ENCODE results near the gene TSHZ2.
"Not testable (repeated sequence)": the region's sequence is repeated elsewhere in the genome, so short reads cannot be mapped to it uniquely, and the experiment has no call there.

Gene TSHZ2

DNA sequence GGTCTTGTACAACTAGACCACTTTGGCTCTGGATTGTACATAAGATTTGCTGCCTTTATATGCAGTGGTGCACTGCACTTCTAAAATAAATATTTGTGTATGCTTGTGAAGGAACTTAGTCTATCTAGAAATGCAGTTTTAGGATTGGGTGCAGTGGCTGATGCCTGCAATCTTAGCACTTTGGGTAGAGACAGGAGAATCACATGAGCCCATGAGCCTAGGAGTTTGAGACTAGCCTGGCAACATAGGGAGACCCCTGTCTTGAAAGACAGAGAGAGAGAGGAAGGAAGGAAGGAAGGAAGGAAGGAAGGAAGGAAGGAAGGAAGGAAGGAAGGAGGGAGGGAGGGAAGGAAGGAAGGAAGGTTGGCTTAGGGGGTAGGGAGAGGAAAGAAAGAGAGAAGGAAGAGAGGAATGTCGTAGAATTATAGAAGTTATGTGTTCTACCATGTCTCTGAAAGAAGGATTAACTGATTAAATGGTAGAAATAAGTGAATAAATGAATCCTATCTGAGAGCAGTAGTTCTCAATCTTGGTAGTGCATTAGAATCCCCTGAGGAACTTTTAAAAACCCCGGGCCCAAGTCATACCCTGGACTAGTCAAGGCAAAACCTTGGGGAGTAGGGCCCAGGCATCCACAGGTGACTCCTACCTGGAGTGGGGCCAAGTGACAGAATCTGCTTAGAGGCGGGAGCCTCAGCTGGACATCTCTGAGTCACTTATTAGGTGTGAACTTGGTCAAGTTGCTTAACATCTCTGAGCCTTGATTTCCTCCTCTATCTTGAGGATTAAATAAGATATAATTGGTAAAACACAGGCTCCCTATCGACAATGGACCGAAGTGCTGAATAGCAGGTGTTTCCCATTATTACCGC is 491.2 kb downstream of the TSHZ2 start:
- no peak for DNase-seq (ENCODE audit: low spot score)

DNA sequence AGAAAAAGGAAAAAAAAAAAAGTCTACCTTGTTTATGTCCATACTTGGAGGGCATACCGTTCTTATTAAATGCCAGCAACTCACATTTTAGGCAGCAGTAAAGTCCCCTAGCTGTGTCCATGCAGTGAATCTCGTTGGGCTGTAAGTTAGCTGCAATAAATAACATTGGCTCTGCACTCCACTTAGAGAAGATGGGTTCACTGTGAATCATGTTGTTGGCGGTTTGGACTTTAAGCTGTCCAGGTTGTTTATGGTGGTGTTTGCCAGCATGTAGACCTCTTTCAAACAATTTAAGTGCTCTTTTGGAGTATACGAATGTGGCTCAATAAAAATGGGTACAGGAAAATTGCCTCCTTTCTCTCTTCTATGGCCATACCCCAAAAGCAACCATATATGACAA is 494.1 kb downstream of the TSHZ2 start:
- DNase-seq (ENCODE audit: low spot score) = no peak

DNA sequence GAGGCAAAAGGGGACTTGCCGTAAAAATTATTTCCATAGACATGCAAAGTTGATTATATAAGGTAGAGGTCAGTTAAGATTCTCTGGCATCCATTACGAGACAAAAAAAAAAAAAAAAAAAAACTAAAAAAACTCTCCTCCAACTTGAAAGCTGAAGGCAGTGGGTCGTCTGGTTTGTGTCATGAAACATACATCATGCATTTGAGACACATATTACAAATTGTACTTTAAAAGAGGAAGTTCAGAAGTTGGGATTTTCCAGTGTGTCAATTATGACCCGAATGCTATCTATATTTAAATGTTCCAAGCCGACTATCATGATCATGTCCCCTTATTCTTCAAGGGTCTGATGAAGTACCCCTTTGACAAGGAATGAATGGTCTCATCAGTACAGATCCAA is 496.4 kb downstream of the TSHZ2 start:
- DNase-seq (ENCODE audit: low spot score) = no peak

DNA sequence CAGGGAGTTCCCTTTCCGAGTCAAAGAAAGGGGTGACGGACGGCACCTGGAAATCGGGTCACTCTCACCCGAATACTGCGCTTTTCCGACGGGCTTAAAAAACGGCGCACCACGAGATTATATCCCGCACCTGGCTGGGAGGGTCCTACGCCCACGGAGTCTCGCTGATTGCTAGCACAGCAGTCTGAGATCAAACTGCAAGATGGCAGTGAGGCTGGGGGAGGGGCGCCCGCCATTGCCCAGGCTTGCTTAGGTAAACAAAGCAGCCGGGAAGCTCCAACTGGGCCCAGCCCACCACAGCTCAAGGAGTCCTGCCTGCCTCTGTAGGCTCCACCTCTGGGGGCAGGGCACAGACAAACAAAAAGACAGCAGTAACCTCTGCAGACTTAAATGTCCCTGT is 500.7 kb downstream of the TSHZ2 start:
- not testable (repeated sequence) for DNase-seq (ENCODE audit: low spot score)

DNA sequence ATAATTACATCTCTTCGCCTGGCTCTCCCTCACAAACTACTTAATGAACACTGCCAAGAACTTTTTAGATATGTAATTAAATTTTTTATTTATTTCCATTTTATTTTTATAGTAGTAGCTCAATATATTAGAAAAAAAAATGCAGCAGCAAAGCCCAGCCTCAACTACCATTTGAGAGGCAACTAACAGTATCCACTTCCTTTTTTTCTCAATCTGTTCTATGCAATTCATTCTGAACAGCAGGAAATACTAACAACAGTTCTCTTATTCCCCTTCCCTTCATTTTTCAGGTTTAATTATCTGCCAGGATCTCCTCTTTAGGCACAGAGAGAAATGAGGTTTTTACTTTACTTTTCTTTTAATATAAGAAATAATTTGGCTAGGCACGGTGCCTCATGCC is 508.8 kb downstream of the TSHZ2 start:
- DNase-seq (ENCODE audit: low spot score) = no peak

DNA sequence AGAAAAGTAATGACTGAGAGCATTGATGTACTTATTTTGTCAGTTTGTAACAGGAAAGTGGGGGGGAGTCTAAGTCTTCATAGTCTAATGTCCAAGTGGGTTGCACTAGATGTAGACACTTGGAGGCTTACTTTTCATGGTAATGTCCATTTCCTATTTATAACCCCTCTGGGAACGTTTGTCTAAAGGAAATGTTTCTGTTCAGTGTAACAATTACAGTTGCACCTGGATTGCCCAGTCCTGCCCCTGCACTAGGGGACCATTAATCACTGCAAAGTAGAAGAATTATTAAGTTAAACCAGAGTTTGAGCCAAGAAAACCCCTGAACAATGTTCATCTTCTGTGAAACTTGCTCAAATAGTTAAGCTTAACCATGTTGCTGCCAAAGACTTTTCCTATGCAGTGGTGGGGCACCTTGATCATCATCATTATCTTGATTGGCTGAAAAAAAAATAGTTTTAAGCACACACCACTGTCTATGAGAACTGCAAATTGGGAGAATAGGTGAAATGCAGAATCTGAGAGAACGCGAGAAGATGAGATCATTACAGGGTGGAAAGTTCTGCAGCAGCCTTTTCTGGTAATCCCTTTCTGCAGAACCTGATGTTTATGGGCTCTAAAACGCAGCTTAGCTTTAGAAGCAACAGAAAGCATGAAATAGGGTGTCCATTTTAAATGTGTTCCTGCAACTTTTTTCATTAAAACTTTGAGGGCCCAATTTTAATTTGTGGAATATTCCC is 515.5 kb downstream of the TSHZ2 start:
- DNase-seq (ENCODE audit: low spot score) = no peak

DNA sequence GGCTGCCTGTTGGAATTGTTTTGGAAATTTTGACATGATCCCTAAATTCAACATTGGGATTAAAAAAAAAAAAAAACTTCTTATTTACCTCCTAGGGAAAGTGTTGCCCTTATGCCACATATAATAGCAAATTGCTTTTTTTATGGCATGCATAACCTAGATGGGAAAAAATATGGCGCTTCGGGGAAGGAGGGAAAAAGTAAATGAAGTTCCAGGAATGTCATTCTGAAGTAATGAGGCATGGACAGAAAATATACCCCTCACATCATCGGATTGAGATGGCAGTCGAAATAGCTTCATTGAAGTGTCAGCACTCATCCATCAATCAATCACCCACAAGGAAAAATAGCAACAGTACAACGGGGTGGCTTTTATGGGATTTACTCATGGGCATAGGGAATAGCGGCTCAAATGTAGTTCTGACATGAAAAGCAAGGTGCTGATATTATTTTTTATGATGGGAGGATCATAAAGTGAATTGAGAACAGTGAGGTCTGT is 516.7 kb downstream of the TSHZ2 start:
- DNase-seq (ENCODE audit: low spot score) = no peak

DNA sequence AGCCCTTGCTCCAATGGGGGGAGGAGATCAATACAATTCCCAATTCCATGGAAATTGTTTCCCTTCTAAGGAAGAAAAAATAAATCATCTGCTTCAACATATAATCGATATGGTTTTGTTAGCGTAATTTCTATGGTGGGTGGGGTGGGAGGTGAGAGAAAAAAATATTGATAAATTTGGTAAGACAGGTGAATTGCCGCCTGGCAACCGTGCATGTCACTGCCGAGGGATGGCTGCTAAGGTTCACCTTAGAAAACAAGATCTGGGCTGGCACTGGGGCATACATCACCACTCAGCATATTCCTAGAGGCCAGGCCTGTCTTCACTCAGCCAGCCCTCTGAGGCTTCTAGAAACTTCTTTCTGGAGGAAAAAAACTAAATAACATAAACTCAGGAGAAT is 517.4 kb downstream of the TSHZ2 start:
- no peak for DNase-seq (ENCODE audit: low spot score)

DNA sequence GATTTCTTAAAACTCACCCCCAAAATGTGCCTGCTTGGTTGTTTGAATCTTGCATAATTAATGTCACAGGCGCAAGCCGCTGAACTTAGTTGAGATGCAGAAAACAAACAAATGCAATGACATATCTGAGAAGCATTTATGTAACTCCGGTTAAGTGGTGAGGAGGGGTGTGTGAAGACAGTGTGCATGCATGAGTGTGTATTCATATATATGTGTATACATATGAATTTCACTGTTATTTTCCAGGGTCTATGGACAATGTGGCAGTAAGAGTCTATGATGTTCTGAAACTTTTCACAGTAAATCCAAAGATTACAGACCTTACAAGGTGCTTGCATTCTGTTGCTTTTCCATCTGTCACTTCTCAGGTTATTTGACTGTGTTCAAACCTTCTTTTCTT is 518.5 kb downstream of the TSHZ2 start:
- no peak for DNase-seq (ENCODE audit: low spot score)

DNA sequence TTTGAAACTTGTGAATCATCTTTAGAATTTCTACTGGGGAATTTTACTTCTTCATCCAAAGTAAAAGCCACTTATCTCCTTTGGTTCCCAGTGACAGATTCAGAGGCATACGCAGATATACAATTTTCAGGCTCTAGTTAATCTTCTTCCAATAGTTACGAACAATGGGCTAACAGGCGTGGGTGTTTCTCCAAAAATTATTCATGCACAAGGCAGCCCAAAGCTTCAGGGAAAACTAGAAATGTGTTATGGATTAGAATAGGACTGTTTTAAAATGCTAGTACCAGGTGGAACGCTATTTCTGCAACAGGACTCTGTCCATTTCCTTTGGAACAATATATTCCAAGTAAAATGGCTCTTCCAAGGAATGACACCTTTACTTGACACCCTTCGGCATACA is 519.3 kb downstream of the TSHZ2 start:
- DNase-seq (ENCODE audit: low spot score) = no peak

DNA sequence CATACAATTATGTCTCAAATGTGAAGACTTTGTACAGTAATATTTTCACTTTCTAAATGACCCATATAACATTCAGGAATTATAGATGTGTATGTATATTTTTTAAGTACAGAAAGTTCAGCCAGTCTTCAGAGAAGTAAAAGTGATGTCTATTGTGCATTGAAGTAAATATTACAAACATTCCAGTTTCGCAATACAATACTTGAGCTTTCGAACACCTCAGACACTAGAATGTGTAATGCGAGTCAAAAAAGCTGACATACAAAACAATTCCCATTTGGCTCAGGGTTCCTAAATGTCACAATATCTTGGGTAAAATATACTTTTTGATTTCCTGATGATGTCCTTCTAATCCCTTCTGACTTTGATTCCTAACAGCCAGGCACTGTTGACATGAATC is 520.1 kb downstream of the TSHZ2 start:
- DNase-seq (ENCODE audit: low spot score) = no peak

DNA sequence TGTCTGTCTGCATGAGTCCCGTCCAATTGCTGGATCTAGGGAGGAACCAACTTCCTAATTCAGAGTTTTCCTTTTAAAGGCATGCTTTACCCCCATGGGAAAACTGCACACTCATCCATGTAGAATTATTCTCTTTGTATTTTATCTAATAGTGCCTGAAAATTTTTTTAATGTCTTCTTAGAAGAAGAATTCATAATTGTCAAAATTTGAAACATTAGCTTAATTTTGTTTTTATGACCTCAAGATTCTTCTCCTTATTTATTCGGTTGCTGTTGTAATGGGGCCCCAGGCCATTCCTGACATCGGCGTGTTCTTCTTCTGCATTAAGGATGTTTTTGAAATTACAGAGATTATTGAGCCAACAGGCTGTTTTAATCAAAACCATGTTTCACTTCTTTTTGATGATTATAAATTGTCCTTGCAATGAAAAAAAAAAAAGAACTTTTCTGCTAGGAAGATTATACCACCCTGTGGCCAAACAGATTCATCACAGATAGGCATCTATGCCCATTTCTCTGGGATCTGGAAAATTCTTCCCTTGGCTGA is 521.2 kb downstream of the TSHZ2 start:
- no peak for DNase-seq (ENCODE audit: low spot score)

DNA sequence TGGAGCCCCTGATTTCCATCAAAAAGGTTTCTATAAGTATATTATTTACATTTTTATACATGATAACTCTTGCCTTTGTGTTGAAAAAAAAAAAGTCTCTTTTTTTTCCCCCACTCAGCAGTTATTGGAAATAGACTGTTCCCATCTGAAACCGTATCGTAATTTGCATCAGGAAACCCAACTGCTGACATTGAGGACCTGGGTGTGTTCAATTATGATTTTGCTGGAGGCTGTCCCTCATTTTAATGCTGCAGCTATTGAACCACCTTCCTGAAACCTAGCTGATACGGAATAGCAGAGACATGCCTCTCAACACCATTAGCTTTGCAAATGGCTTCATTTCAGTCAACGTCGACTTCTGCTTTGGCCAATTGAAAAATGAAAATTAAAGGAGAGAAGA is 522.6 kb downstream of the TSHZ2 start:
- DNase-seq (ENCODE audit: low spot score) = no peak

DNA sequence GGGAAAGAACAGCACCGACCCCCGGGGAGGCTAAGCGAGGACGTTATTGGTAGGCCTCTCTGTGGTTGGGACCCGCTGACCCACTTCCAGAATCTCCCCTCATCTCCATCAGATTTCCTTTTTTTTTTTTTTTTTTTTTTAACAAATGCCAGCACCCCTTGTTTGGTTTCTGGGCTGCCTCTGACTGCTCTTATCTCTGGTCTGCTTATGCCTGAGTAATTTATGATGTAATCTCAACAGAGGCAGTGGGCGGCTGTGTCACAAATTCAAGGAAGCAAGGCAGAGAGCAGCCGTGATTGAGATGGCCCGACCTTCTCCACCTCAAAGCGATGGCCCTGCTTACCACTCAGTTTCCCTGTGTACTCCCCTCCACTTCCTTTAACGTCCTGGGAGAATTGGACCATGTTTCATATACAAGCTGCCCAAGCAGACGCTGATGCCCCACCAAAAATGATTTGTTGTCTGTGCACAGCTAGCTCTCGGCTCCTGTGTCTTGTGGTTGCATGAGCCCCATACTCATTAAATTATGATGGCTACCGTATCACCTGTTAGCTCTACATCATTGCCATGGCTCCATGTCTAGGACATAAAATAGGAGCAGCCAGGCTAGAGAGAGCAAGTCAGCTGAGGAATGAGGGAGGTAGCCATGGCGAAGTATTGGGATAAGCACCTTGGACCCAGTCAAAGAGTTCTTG is 523.4 kb downstream of the TSHZ2 start:
- no peak for DNase-seq (ENCODE audit: low spot score)

DNA sequence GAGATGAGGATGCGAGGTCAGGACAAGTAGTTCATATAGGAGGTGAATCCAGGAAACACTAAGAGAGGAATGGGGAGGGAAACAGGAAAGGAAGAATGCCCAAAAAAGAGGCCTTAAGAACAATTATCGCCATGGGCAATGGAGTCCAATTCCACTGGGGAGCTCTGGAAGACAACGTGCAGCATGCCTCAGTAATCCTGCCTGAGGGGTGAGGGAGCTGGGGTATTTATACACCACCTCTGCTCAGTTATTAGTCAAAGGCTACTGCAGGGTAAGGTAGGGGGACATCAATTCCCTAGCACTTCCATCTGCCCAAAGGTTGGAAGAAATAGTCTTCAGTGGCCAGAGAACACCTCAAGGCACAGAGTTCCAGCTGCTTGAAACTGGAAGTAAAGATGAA is 525.1 kb downstream of the TSHZ2 start:
- no peak for DNase-seq (ENCODE audit: low spot score)

DNA sequence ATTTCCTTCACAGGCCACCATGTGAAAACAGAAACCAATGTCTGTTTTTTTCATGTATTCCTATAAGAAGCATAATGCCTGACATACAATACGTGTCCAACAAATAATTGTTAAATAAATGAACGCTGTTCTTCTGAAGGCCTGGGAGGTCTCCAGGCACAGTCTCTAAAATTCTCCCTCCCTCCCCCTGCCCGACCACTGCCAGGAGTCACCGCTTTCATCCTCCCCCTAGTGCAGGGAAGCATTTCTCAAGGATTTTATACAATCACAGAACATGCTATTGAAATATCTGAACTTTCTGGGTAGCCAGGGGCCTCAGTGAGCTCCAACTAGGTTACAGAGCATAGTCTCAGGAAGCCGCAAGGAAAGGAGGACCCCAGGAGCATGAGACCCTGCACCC is 526.2 kb downstream of the TSHZ2 start:
- DNase-seq (ENCODE audit: low spot score) = no peak

DNA sequence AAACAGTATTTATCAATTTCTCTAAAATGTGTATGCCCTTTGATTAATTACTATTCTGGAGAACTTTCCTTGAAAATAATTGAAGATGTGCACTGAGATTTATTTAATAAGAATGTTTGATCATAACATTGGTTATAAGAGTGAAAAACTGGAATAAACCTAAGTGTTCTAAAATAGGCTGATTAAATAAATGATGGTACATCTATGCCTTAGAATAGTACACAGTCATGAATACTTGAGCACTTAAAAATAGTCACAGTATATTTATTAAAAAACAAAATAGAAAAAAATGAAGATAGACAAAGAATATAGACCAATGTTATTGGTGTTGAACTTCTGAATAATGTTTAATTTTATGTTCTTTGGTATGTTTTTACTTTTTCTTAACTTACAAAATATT is 528.5 kb downstream of the TSHZ2 start:
- DNase-seq (ENCODE audit: low spot score) = no peak

DNA sequence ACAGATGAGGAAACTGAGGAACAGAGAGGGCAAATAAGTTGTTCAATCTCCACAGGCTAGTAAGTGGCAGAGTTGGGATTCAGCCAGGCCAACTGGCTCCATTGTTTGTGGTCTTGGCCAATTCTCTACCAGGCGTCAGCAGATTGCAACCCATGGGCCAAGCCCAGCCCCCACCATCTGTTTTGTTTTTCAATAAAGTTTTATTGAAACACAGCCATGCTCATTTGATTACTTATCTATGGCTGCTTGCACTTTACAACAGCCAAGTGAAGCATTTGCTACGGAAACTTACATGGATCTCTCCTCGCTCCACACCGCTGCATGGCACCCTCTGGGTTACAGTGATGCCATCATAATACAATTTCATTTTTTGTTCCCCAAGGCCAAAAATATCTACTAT is 530.7 kb downstream of the TSHZ2 start:
- DNase-seq (ENCODE audit: low spot score) = no peak

DNA sequence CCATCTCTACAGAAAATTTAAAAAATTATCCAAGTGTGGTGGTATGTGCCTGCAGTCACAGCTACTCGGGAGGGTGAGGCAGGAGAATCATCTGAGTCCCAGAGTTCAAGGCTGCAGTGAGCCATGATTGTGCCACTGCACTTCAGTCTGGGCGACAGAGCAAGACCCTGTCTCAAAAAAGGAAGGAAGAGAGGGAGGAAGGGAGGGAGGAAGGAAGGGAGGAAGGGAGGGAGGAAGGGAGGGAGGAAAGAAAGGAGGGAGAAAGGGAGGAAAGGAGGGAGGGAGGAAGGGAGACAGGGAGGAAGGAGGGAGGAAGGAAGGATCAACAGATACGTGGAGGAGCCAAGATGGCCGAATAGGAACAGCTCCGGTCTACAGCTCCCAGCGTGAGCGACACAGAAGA is 531.4 kb downstream of the TSHZ2 start:
- no peak for DNase-seq (ENCODE audit: low spot score)

DNA sequence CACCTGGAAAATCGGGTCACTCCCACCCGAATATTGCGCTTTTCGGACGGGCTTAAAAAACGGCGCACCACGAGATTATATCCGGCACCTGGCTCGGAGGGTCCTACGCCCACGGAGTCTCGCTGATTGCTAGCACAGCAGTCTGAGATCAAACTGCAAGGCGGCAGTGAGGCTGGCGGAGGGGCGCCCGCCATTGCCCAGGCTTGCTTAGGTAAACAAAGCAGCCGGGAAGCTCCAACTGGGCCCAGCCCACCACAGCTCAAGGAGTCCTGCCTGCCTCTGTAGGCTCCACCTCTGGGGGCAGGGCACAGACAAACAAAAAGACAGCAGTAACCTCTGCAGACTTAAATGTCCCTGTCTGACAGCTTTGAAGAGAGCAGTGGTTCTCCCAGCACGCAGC is 531.9 kb downstream of the TSHZ2 start:
- DNase-seq (ENCODE audit: low spot score) = not testable (repeated sequence)

DNA sequence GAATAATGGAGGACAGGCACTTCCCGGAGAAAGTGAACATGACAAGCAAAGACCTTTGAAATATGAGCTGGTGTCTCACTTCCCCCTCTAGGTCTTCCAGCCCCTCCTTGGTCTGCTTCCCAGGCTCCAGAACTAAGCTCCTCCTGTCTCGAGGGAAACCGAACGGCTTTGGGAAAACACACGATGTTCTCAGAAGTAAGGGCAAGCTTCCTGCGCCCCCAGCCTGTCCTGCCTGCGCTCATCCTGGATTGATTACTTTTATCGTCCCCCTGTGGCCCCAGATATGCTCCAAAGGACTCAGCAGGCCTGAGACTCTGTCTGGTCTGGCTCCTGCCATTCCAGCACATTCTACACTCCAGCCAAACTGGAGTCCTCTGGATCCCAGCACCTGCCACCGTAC is 538.1 kb downstream of the TSHZ2 start:
- no peak for DNase-seq (ENCODE audit: low spot score)

DNA sequence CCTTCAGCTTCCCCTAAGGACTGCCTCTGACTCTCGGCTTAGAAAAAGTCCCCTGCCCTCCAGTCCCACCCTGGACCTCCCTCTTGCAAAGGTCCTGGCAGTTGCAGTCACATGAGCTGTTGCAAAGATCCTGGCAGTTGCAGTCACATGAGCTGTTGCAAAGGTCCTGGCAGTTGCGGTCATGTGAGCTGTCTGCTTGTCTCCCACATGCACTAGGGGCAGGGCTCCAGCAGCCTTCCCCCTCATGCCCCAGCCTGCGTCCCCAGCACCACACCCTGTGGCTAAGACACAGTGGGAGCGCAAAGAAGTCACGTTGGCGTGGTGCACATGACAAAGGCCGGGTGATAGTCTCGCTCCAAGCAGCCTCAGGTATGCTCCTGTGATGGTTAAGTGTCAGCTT is 538.5 kb downstream of the TSHZ2 start:
- no peak for DNase-seq (ENCODE audit: low spot score)

DNA sequence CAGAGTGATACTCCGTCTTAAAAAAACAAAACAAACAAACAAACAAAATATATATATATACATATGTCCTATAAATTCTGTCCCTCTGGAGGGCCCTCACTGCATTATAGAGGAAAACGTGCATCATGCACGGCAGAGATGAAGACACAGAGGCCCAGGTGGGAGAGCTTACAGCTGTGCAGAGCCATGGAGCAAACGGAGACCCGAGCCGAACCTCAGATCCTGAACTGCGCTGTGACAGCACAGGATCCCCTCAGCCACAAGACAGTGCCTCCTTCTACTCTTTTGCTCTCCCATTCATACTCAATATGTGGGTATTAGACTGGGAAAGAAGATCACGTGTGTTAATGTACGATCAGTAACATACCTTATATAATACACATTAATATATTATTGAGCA is 539.9 kb downstream of the TSHZ2 start:
- DNase-seq (ENCODE audit: low spot score) = no peak

Data from putamen (tissue), 1 donor.